Measurements from ENCODE around the gene KIAA0753.

The KIAA0753 gene

DNA sequence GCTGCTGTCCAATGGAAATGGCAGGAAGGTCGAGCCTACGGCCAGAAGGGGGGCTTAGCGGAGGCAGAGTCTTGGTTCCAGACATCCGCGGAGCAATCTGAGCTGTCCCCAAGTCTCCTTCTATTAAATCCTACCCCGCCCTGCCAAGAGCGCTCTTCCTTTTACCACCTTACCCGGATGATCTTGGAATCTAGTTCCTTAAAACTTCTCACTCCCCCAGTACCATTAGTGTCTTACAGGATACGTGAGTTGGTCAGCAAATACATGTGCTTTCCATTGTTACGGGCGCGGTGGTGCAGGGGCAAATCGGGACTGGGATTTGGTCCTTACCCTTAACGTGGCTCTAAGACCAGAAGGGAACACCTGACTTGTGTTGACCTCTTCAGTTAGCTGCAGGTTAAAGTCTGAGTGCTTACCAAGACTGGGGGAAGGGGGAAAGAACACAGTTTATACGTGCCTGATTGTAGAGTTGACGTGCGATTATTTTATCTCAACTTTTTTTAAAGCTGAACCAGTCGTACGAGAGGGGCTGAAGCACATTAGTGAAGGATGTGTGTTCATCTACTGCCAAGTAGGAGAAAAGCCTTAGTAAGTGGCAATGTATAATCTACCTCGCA, 844 bp upstream of the KIAA0753 start:
- no peak for DNase-seq (ENCODE audit: low read depth, low spot score)

DNA sequence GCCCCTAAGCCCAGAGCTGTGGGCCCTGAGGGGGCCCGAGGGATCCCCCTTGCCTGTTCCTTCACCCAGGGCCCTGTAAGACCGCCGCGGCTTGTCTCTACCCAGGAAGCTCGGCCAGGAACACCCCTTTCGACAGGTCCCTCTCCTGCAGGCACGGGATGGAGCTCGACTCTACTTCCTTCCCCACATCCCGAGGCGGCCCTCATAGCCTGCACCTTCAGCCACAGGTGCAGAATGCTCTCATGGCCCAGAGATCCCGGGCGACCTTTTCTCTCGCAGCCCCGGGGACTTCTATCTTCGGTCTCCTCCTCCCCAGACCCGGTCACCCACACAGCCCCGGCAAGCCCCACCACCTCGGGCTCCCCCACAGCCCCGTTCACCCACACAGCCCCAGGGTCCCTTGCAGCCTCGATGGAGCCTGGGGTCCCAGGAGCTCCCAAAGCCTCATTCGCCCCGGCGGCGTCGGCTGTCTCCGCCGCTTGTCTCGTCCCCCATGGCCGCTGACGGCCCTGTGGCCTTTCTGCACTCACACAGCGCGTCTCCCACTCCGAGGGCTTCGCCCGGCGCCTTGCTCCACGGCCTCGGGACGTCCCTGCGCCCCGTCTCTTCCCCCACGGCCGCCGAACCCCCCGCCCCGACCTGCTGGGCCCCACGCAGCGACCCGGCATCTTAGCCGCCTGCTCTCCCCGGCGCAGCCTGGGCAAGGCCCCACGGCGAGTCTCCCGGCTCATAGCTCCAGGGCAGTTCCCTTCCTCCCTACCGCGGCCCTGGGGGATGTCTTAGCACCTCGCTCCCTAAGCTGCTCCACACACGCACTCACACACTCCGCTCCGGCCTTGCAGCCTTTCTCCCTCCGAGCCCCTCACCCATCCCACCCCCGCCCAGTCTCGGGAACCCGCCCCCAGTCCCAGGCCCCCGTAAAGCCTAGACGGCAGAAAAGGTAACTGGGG, 650 bp downstream of the KIAA0753 start:
- DNase-seq (ENCODE audit: low read depth, low spot score), result no peak

DNA sequence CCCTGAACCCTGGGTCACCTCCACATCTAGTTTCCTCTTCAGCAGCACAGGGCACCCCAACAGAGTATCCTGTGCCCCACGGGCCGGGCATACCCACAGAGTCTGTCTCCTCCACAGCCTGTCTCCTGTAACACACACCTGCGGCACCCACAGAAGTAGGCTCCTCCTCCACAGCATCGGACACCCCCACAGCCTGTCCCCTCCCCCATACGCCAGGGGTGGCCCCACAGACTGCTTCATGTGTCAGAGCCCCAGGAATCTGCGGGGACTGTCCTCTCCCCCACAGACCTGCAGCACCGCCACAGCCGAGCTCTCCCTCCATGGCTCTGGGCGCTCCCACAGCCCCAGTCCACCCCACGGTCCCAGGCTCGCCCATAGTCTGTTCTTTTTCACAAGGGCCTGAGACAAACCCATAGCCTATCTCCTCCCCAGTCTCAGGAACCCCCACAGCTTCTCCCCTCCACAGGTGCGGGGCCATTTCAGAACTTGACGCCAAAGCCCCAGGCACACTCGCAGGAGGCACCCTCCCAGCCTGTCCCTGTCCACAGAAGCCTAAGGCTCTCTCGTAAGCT, 1.4 kb downstream of the KIAA0753 start:
- DNase-seq (ENCODE audit: low read depth, low spot score), result no peak

DNA sequence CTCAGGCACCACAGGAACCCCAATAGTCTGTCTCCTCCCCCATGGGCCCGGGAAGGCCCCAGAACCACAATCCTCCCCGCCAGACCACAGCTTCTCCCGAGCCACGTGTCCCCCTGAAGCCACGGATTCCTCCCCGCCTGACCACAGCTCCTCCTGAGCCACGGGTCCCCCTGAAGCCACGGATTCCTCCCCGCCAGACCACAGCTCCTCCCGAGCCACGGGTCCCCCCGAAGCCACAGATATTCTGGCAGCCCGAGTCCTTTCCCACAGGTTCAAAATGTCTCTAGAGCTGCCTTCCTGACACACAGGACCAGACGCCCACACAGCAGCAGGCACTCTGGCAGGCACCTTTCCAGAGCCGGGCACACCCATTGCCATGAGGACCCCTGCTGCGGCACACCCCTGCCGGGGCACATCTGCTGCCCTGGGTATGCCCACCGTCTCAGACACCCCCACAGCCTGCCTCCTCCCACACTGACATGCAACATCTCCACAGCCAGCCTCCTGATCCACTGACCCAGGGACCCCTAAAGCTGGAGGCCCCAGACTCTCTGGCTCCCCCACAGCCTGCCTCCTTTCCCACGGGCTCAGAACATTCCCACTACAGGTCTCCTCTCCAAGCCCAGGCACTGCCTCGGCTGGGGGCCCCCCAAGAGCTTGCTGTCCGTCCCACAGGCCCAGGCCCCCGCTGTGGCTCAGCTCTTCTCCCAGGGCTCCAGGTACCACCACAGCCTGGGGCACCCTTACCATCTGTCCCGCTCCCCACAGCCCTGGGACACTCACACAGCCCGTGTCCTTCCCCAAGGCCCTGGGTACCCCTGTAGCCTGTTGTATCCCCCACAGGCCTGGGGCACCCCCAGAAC, 2.2 kb downstream of the KIAA0753 start:
- no peak for DNase-seq (ENCODE audit: low read depth, low spot score)

DNA sequence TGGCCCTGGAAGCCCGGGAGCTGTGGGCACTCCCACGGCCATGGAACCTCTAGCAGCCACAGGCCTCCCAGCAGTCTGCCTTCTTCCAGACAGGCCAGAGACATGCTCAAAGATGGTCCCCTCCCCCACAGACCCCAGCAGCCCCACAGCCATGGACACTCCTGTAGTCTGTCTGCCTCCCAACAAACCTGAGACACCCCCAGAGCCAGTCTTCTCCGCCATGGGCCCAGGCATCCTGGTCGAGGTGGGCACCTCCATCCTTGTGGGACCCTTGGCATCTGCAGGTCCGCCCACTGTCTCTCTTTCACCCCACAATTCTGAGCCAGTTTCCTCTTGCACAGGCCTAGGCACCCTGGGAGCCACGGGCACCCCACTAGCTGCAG, 3.1 kb downstream of the KIAA0753 start:
- no peak for DNase-seq (ENCODE audit: low read depth, low spot score)

DNA sequence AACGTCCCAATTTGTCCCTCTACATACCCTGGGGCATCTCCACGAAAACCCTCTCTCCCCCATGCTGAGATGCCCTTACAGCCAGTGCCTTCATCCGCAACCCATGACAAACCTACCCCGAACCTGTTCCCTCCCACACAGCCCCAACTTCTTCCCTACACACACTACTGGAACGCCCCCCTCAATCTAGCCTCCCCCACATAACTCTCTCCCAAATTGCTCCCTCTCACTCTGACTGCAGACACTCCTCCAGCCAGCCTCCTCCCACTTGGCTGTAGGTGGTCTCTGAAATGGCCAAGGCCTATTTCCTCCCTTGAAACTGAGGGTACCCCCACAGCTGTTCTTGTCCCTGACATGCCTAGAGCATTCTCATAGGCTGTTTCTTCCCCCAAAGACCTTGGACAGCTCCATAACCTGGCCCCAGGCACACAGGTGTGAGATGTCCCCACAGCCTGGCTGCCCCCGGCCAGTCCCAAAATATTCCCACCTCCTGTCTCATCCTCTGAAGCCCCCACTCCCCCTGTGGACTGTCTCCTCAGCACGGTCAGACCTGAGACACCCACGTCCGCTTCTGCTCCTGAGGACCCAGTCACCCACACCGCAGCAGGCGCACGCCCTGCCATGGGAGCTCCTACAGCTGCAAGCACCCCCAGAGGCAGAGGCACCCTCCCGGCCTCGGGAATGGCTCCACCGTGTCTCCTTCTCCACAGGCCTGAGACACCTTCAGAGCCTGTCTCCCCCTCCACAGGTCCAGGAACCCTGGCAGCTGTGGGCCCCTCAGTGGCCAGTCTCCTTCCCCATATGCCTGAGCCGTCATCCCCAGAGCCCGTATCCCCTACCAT, 3.7 kb downstream of the KIAA0753 start:
- DNase-seq (ENCODE audit: low read depth, low spot score), result no peak

DNA sequence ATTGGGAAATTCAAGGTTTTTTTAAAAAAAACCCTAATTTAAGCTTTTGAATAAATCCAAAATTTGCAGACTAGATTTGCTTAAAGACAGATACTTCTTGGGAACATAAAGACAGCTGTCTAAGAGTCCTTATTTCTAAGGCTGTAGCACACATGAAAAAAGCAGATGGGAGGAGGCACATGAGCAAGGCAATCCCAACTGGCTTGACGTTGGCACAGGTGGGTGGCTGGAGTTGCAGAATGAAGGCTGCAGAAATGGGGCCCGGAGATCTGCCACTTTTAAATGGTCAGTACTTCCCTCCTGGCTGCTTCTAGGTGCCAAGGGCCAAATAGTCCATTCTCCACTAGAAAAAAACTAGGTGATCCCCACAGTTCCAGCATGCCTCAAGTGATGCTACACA, 4.4 kb downstream of the KIAA0753 start:
- DNase-seq (ENCODE audit: low read depth, low spot score), result no peak

DNA sequence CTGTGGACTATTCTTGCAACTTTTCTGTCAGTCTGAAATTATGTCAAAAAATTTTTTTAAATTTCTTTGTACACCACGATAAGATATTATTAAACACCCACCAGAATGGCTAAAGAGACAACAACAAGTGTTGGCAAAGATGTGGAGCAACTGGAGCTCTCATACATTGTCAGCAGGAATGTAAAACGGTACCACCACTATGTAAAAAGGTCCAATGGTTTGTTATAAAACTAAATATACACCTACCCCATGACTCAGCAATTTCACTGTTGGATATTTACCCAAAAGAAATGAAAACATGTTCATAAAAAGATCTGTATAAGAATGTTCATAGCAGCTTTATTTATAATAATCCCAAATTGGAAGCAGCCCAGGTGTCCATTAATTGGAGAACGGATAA, 7.2 kb downstream of the KIAA0753 start:
- no peak for DNase-seq (ENCODE audit: low read depth, low spot score)

DNA sequence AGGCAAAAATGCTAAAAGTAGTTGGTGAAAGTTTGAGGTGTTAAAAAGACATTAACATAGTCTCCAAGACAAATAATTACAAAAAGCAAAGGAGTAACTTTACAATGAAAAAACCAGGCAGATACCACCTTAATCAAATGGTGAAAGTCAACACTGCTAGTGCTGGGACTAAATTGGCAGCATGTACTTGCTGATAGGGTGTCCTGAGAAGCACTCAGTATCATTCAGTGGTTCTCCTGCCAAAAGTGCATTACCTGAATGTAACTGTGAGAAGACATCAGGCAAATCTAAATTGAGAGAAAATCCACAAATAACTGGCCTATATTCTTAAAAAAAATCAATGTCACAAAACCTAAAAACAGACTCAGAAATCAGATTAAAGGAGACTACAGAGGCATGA, 8.0 kb downstream of the KIAA0753 start:
- DNase-seq (ENCODE audit: low read depth, low spot score), result no peak

DNA sequence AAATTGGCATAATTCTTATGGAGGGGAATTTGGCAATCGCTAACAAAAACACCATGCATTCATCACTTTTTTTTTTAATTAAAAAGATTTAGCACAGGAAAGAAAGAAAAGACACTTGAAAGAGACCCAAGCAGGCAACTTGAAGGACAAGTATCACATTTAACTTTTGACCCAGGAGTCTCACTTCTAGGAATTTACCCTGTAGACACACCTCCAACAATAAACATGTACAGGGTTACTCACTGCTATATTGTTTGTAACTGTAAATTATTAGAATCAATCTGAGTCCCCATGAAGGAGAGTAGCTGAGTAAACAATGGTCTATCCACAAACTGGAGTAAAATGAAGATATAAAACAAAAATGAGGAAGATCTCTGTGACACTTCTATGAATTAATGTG, 10.1 kb downstream of the KIAA0753 start:
- no peak for DNase-seq (ENCODE audit: low read depth, low spot score)

DNA sequence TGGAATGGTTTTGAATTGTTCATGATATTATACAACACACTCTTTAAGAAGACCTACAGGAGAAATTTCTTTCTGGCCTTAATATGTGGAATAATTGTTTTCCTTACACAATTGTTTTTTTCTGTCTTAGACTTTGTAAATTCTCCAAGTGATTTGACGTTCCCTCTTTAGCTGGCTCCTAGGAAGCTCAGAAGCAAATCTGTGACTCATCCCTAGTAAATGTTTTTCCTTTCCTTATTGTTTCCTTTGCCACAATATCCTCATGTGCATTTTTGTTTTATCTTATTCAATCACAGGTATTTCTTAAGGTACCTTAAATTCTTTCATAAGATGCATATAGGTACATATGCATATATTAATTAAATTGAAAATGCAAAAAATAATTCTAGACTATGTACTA, 13.5 kb downstream of the KIAA0753 start:
- DNase-seq (ENCODE audit: low read depth, low spot score), result no peak

DNA sequence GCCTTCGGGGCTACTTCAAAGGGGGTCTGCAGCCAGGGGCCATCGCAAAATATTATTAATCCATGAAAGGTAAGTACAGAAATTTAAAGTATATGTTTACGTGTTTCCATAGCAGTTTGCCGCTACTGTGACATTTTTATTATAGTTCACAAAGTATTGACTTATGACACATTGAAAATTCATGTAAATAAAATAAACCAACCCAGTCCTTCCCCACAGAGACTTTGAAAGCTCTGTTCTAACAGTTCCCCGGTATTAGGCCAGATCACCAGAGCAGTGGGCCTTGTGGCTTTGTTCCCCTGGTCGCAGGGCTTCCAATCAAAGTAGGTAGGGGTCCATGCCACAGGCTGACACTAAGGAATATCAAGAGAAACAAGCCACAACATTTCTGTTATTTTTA, 13.9 kb downstream of the KIAA0753 start:
- no peak for DNase-seq (ENCODE audit: low read depth, low spot score)

DNA sequence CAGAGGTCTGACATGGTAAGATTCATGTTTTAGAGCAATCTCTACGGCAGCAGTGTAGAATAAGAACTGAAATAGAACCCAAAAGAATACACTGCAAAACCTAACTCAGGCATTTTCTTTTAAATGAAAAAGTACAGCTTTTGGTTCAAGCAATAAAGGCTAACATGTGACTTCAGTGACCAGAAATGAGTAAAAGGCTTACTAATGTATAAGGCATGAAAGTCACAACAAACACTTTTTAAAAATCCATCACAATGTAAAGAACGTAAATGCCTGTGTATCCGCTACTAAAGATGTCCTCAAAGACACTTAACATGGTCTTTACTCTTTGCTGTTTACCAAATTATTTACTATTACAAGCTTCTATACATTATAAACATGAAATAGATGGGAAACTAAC, 16.6 kb downstream of the KIAA0753 start:
- DNase-seq (ENCODE audit: low read depth, low spot score), result no peak

DNA sequence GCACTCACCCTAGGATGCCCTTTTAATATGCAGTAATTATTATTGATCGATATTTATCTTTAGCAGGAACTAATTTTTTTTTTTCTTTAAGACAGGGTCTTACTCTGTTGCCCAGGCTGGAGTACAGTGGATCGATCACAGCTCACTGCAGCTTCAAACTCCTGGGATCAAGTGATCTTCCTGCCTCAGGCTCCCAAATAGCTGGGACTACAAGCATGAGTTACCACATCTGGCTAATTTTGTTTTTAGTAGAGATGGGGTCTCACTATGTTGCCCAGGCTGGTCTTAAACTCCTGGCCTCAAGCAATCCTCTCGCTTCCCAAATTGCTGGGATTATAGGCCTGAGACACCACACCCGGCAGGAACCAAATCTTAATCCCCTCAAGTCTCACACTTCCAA, 29.3 kb downstream of the KIAA0753 start:
- no peak for DNase-seq (ENCODE audit: low read depth, low spot score)

DNA sequence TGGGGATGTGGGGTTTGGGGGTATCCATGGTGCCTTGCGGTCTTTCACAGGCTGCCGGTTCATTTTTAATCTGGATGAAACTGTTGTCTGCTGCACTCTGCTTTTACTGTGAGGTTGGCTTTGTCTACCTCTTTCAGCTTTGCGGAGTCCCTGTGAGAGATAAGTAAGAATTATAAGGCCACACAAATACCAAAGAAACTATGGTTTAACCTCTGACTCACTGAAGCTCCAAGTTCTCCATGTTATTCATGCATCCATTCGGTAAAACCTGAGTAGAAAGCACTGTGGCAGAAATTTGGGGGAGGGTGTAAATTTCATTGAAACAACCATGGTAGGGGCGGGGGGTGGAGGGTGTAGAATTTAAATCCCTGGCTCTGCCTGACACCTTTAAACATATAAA, 30.5 kb downstream of the KIAA0753 start:
- DNase-seq (ENCODE audit: low read depth, low spot score), result no peak

DNA sequence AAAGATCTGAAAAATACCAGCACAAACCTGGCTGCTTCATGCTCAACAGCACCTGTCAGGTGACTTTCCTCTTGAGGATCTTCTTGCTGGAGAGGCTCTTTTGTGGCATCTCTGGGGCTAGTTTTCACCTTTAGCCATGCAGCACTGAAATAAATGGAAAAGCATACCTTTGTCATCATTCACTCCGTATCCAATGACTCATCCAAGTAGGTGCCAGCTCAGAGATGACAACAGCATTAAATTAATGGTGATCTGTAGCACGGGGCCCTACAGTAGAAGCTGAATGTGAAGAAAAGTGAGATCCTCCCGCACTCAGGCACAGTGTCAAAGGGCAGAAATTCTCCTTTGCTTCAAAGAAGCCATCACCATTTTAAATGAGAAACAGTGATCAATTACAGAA, 32.2 kb downstream of the KIAA0753 start:
- DNase-seq (ENCODE audit: low read depth, low spot score), result no peak

DNA sequence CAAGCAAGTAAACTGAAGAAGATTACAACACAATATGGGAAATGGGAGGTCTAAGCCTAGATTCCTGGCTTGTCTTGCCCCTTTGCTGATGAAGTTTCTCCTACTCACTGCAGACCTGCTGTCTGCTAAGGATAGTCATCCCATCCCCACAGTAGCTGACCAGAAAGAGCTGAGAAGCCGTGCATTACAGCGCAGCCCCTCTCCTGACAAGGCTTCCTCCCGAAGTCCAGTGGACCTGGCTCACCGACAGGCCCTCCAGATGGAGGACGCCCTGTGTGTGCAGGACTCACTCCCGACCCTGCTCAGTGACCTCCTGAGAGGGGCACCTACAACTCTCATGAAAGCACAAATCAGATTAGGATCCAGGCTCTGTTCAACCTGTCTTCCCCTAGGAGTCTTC, 35.4 kb downstream of the KIAA0753 start:
- DNase-seq (ENCODE audit: low read depth, low spot score), result no peak

DNA sequence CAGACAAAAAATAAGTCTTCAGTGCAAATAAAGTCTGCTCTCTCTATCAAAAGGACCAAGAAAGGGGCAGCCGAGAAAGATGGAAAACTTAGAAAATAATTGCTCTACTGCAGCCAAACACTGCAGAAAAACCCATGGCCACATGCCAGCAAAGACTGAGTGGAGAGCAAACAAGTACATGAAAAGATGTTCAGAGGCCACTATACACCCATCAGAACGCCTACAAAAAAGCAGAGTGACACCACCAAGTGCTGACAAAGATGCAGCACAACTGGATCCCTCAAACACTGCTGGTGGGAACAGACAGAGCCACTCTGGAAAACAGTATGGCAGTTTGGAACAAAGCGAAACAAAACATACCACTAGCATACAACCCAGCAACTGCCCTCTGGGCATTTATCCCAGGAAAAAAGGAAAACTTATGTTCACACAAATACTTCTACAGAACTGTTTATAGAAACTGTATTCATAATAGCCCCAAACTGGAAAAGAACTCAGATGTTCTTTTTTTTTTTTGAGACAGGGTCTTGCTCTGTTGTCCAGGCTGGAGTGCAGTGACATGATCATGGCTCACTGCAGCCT, 36.7 kb downstream of the KIAA0753 start:
- no peak for DNase-seq (ENCODE audit: low read depth, low spot score)

DNA sequence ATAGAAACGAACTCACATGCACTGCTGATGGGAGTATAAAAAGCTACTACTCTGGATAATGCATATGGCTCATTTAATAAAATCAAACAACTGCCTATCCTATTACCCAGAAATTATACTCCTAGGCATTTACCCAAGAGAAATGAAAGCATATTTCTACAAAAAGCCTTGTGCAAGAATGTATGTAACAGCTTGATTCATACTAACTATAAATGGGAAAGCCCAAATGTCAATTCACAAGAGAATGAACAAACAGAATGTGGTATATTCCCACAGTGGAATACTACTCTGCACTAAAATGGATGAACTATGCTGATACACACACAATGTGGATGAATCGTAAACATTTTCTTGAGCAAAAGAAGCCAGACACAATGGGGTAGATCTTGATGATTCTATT, 38.4 kb downstream of the KIAA0753 start:
- DNase-seq (ENCODE audit: low read depth, low spot score), result no peak

DNA sequence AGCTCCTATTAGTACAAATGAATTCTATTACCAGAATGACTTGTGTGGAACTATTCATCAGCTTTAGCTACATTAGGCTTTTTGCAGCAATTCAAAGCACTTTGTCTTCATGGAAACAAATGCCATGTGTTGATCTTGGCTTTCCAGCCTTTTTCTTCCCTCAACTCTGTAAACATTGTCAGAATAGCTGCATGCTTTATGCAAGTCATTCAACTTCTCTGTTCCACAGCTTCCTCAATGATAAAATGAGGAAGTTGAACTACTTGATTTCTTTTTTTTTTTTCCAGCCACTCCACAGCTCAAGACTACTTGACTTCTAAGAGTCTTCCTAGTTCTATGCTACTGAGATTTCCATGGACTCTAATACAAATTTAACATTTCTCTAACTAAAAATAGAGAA, 41.1 kb downstream of the KIAA0753 start:
- no peak for DNase-seq (ENCODE audit: low read depth, low spot score)

DNA sequence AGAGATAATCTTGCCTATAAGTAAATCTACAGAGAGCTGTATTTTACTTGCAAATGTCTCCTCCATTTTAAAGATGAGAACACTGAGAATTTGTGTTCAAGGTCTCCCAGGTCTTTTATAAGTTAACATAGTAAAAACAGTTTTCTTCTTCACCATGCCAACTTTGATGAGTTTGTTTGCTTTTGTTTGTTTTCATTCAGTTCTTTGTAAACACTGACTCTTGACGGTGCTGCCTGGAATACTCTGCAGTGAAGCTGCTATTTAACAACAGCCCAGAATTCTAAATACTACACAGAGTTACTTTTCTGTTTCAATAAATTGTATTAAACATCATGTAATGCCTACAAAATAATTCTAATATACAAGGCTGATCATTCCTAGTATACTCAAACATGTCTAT, 42.8 kb downstream of the KIAA0753 start:
- DNase-seq (ENCODE audit: low read depth, low spot score), result no peak
